Ishikawa (cell line): Measurements from ENCODE around the gene LYRM1.

Experiments used
- CEBPB ChIP-seq: IDR thresholded peaks from 2 replicates; pipeline ENCODE4 v1.6.1; 2012
- CREB1 ChIP-seq: IDR thresholded peaks from 2 replicates; pipeline ENCODE4 v1.6.1; 2012; ENCODE audit warnings: low read depth
- EGR1 ChIP-seq: IDR thresholded peaks from 2 replicates; pipeline ENCODE4 v1.6.1; 2012
- EP300 ChIP-seq: IDR thresholded peaks from 2 replicates; pipeline ENCODE4 v1.6.1; 2012; ENCODE audit warnings: borderline replicate concordance
- FOXM1 ChIP-seq: IDR thresholded peaks from 2 replicates; pipeline ENCODE4 v1.6.1; 2012; ENCODE audit warnings: low read depth, borderline replicate concordance
- MAX ChIP-seq: IDR thresholded peaks from 2 replicates; pipeline ENCODE4 v1.6.1; 2012
- NFIC ChIP-seq: IDR thresholded peaks from 2 replicates; pipeline ENCODE4 v1.6.1; 2012
- RAD21 ChIP-seq: IDR thresholded peaks from 2 replicates; pipeline ENCODE4 v1.6.1; 2012; ENCODE audit warnings: low read depth
- REST ChIP-seq: IDR thresholded peaks from 2 replicates; pipeline ENCODE4 v1.6.1; 2012; ENCODE audit warnings: low read depth, mild to moderate bottlenecking
- TAF1 ChIP-seq: IDR thresholded peaks from 2 replicates; pipeline ENCODE4 v1.6.1; 2012; ENCODE audit warnings: low read depth, mild to moderate bottlenecking
- TEAD4 ChIP-seq: IDR thresholded peaks from 2 replicates; pipeline ENCODE4 v1.6.1; 2012
- USF1 ChIP-seq: IDR thresholded peaks from 2 replicates; pipeline ENCODE4 v1.6.1; 2012
- YY1 ChIP-seq: IDR thresholded peaks from 2 replicates; pipeline ENCODE4 v1.6.1; 2012; ENCODE audit warnings: low read depth
- ZBTB7A ChIP-seq: IDR thresholded peaks from 2 replicates; pipeline ENCODE4 v1.6.1; 2012; ENCODE audit warnings: low read depth

- TF ChIP-seq EGR1 (peak; percentile 83), CEBPB (peak; percentile 82), MAX (peak; percentile 53), USF1 (no peak), CREB1 (peak; percentile 87), TAF1 (peak; percentile 82), TEAD4 (no peak), REST (no peak; the same call in 1 of the 2 replicates), RAD21 (no peak), ZBTB7A (0 out of 2 replicates have a peak, but pooled peaks have one; percentile 6), YY1 (0 out of 2 replicates have a peak, but pooled peaks have one; percentile 27), EP300 (peak; percentile 43; the same call in 1 of the 2 replicates), FOXM1 (peak; percentile 21; the same call in 1 of the 2 replicates), NFIC (0 out of 2 replicates have a peak, but pooled peaks have one; percentile 8)
Observed at GRCh38 chr16:20900299-20901067, at the start of gene LYRM1, which contains the start of gene DCUN1D3.
